ENCODE measurements around the gene KLF5.
"Not testable (repeated sequence)": the region's sequence is repeated elsewhere in the genome, so short reads cannot be mapped to it uniquely, and the experiment has no call there.

KLF5 gene

GRCh38 chr13:73096173-73096572 lies 37.4 kb downstream of the KLF5 start:
- DNase-seq (ENCODE audit: insufficient read length) = no peak
- FAIRE-seq = no peak
- TF ChIP-seq POLR2A (IDR thresholded peaks at IDR 0.05; ENCODE audit: low read depth, low read length) = no peak
- no peak for TF ChIP-seq TAF1 (IDR thresholded peaks at IDR 0.05; ENCODE audit: borderline replicate concordance, low read depth, low read length)
- TF ChIP-seq POLR2AphosphoS5 (IDR thresholded peaks at IDR 0.05; ENCODE audit: low read depth, low read length) = no peak

GRCh38 chr13:73096638-73097037 lies 37.8 kb downstream of the KLF5 start:
- DNase-seq (ENCODE audit: insufficient read length) = no peak
- no peak for FAIRE-seq
- TF ChIP-seq POLR2A (IDR thresholded peaks at IDR 0.05; ENCODE audit: low read depth, low read length) = no peak
- TF ChIP-seq POLR2AphosphoS5 (IDR thresholded peaks at IDR 0.05; ENCODE audit: low read depth, low read length) = no peak
- no peak for TF ChIP-seq TAF1 (IDR thresholded peaks at IDR 0.05; ENCODE audit: borderline replicate concordance, low read depth, low read length)

GRCh38 chr13:73100781-73101180 lies 42.0 kb downstream of the KLF5 start:
- not testable (repeated sequence) for FAIRE-seq; DNase-seq (ENCODE audit: insufficient read length)

GRCh38 chr13:73101351-73102007 lies 42.7 kb downstream of the KLF5 start:
- DNase-seq (ENCODE audit: insufficient read length) (no peak), FAIRE-seq (no peak)
- TF ChIP-seq TAF1 (IDR thresholded peaks at IDR 0.05; ENCODE audit: borderline replicate concordance, low read depth, low read length) (no peak), POLR2A (IDR thresholded peaks at IDR 0.05; ENCODE audit: low read depth, low read length) (no peak), POLR2AphosphoS5 (IDR thresholded peaks at IDR 0.05; ENCODE audit: low read depth, low read length) (no peak)

- DNase-seq (ENCODE audit: insufficient read length) (no peak), FAIRE-seq (no peak)
- TF ChIP-seq POLR2AphosphoS5 (IDR thresholded peaks at IDR 0.05; ENCODE audit: low read depth, low read length) = no peak
- no peak for TF ChIP-seq POLR2A (IDR thresholded peaks at IDR 0.05; ENCODE audit: low read depth, low read length)
- no peak for TF ChIP-seq TAF1 (IDR thresholded peaks at IDR 0.05; ENCODE audit: borderline replicate concordance, low read depth, low read length)
Observed at GRCh38 chr13:73103238-73103637, 44.4 kb downstream of the KLF5 start.

GRCh38 chr13:73106513-73107178 lies 47.8 kb downstream of the KLF5 start:
- no peak for DNase-seq (ENCODE audit: insufficient read length)
- FAIRE-seq = no peak
- TF ChIP-seq POLR2AphosphoS5 (IDR thresholded peaks at IDR 0.05; ENCODE audit: low read depth, low read length) (no peak), POLR2A (IDR thresholded peaks at IDR 0.05; ENCODE audit: low read depth, low read length) (no peak), TAF1 (IDR thresholded peaks at IDR 0.05; ENCODE audit: borderline replicate concordance, low read depth, low read length) (no peak)

- no peak for FAIRE-seq
- no peak for DNase-seq (ENCODE audit: insufficient read length)
- no peak for TF ChIP-seq POLR2A (IDR thresholded peaks at IDR 0.05; ENCODE audit: low read depth, low read length)
- TF ChIP-seq TAF1 (IDR thresholded peaks at IDR 0.05; ENCODE audit: borderline replicate concordance, low read depth, low read length) = no peak
- no peak for TF ChIP-seq POLR2AphosphoS5 (IDR thresholded peaks at IDR 0.05; ENCODE audit: low read depth, low read length)
Observed at GRCh38 chr13:73107481-73107880, 48.7 kb downstream of the KLF5 start.

- FAIRE-seq (no peak), DNase-seq (ENCODE audit: insufficient read length) (no peak)
- TF ChIP-seq TAF1 (IDR thresholded peaks at IDR 0.05; ENCODE audit: borderline replicate concordance, low read depth, low read length) = no peak
- TF ChIP-seq POLR2A (IDR thresholded peaks at IDR 0.05; ENCODE audit: low read depth, low read length) = no peak
- no peak for TF ChIP-seq POLR2AphosphoS5 (IDR thresholded peaks at IDR 0.05; ENCODE audit: low read depth, low read length)
Observed at GRCh38 chr13:73107970-73108369, 49.2 kb downstream of the KLF5 start.

GRCh38 chr13:73109288-73109899 lies 50.6 kb downstream of the KLF5 start:
- DNase-seq (ENCODE audit: insufficient read length) (no peak), FAIRE-seq (no peak)
- TF ChIP-seq TAF1 (IDR thresholded peaks at IDR 0.05; ENCODE audit: borderline replicate concordance, low read depth, low read length) (no peak), POLR2AphosphoS5 (IDR thresholded peaks at IDR 0.05; ENCODE audit: low read depth, low read length) (no peak), POLR2A (IDR thresholded peaks at IDR 0.05; ENCODE audit: low read depth, low read length) (no peak)

GRCh38 chr13:73109969-73110368 lies 51.2 kb downstream of the KLF5 start:
- DNase-seq (ENCODE audit: insufficient read length) (no peak), FAIRE-seq (no peak)
- TF ChIP-seq POLR2AphosphoS5 (IDR thresholded peaks at IDR 0.05; ENCODE audit: low read depth, low read length) (no peak), TAF1 (IDR thresholded peaks at IDR 0.05; ENCODE audit: borderline replicate concordance, low read depth, low read length) (no peak), POLR2A (IDR thresholded peaks at IDR 0.05; ENCODE audit: low read depth, low read length) (no peak)

GRCh38 chr13:73110814-73111213 lies 52.0 kb downstream of the KLF5 start:
- FAIRE-seq (no peak), DNase-seq (ENCODE audit: insufficient read length) (no peak)
- TF ChIP-seq POLR2AphosphoS5 (IDR thresholded peaks at IDR 0.05; ENCODE audit: low read depth, low read length) = no peak
- TF ChIP-seq TAF1 (IDR thresholded peaks at IDR 0.05; ENCODE audit: borderline replicate concordance, low read depth, low read length) = no peak
- TF ChIP-seq POLR2A (IDR thresholded peaks at IDR 0.05; ENCODE audit: low read depth, low read length) = no peak

- no peak for FAIRE-seq
- TF ChIP-seq TAF1 (IDR thresholded peaks at IDR 0.05; ENCODE audit: borderline replicate concordance, low read depth, low read length) (no peak), POLR2AphosphoS5 (IDR thresholded peaks at IDR 0.05; ENCODE audit: low read depth, low read length) (no peak), POLR2A (IDR thresholded peaks at IDR 0.05; ENCODE audit: low read depth, low read length) (no peak)
- DNase-seq (ENCODE audit: insufficient read length) = no peak
Observed at GRCh38 chr13:73111331-73111730, 52.5 kb downstream of the KLF5 start.

Measured in GM12892 (cell line).